ENCODE results near the gene EFNA5. TPM values are rescaled to one million over a fixed set of nuclear protein-coding genes. Genes with fewer than 3 reads are reported as not detected.

EFNA5 gene
- total RNA-seq, 4 donors from 2014 or later: 7.7 to 18.6 (median 9.9) TPM

- no peak for TF ChIP-seq CTCF (IDR thresholded peaks at IDR 0.05; ENCODE audit: low read depth)
These were observed 97.9 kb downstream of the EFNA5 start for GRCh38 chr5:107572715-107573368.

GRCh38 chr5:107571621-107572536, 98.9 kb downstream of the EFNA5 start:
- no peak for TF ChIP-seq CTCF (IDR thresholded peaks at IDR 0.05; ENCODE audit: low read depth)

GRCh38 chr5:107570805-107571531, 99.8 kb downstream of the EFNA5 start:
- no peak for TF ChIP-seq CTCF (IDR thresholded peaks at IDR 0.05; ENCODE audit: low read depth)

GRCh38 chr5:107570181-107570580, 100.6 kb downstream of the EFNA5 start:
- TF ChIP-seq CTCF (IDR thresholded peaks at IDR 0.05; ENCODE audit: low read depth): no peak

- TF ChIP-seq CTCF (IDR thresholded peaks at IDR 0.05; ENCODE audit: low read depth): no peak
These were observed 102.7 kb downstream of the EFNA5 start for GRCh38 chr5:107567901-107568671.

GRCh38 chr5:107566986-107567385, 103.8 kb downstream of the EFNA5 start:
- TF ChIP-seq CTCF (IDR thresholded peaks at IDR 0.05; ENCODE audit: low read depth): no peak
